Liver (tissue), 3 donors: Measurements from ENCODE around the gene SLC17A7.

Experiments
- EGR1 ChIP-seq, 2 donors: IDR thresholded peaks; 2 replicates each; pipeline ENCODE4 v1.6.1; 2016 to 2018; ENCODE audit warnings: antibody characterized with exemption in 2 of 2, low read depth in 2 of 2
- RAD21 ChIP-seq, 2 donors: IDR thresholded peaks; 2 replicates each; pipeline ENCODE4 v1.6.1; 2016; ENCODE audit warnings: antibody characterized with exemption in 2 of 2, mild to moderate bottlenecking in 2 of 2
- SP1 ChIP-seq: IDR thresholded peaks from 2 replicates; pipeline ENCODE4 v1.6.1; 2018; ENCODE audit warnings: antibody characterized with exemption, mild to moderate bottlenecking
- TAF1 ChIP-seq: conservative IDR thresholded peaks from 2 replicates; pipeline ENCODE4 v1.6.1; 2016; ENCODE audit warnings: antibody characterized with exemption, mild to moderate bottlenecking
- TF ChIP-seq, protein P1 (sequence below): fragments of 150-350 bp; IDR thresholded peaks from 2 replicates; pipeline ENCODE4 v1.5.1; 2017; ENCODE audit warnings: improper control_type of control experiment, low read depth, low read length; ENCODE audit not compliant: missing input control
- TF ChIP-seq, protein P2 (sequence below): IDR thresholded peaks from 2 replicates; pipeline ENCODE4 v1.6.1; 2016; ENCODE audit warnings: antibody characterized with exemption, mild to moderate bottlenecking
- TF ChIP-seq, protein P3 (sequence below): IDR thresholded peaks from 2 replicates; pipeline ENCODE4 v1.6.1; 2016; ENCODE audit warnings: antibody characterized with exemption
- TF ChIP-seq, protein P4 (sequence below): IDR thresholded peaks from 2 replicates; pipeline ENCODE4 v1.6.1; 2016; ENCODE audit warnings: antibody characterized with exemption
- TF ChIP-seq, protein P5 (sequence below): IDR thresholded peaks from 2 replicates; pipeline ENCODE4 v1.6.1; 2016; ENCODE audit warnings: antibody characterized with exemption
- donor health status: healthy.
- donor health status: healthy.

DNA sequence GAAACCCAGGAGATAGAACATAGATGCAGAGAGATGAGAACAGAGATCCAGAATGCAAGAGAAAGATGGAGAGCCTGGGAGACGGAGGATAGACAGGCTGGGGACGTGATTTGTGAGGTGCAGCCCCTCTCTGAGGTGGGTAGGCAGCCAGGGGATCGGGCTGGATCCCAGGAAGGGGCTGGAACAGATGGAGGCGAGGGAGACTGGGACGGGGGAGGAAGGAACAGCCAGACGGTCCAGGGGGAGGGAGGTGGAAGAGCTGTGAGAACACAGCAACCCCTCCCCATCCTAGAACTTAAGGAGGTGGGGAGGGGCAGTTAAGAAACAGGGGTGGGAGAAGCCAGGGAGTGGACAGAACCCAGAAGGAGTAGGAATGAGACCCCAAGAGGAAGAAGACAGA lies 3.1 kb downstream of the SLC17A7 start:
- TF ChIP-seq, protein P1, sequence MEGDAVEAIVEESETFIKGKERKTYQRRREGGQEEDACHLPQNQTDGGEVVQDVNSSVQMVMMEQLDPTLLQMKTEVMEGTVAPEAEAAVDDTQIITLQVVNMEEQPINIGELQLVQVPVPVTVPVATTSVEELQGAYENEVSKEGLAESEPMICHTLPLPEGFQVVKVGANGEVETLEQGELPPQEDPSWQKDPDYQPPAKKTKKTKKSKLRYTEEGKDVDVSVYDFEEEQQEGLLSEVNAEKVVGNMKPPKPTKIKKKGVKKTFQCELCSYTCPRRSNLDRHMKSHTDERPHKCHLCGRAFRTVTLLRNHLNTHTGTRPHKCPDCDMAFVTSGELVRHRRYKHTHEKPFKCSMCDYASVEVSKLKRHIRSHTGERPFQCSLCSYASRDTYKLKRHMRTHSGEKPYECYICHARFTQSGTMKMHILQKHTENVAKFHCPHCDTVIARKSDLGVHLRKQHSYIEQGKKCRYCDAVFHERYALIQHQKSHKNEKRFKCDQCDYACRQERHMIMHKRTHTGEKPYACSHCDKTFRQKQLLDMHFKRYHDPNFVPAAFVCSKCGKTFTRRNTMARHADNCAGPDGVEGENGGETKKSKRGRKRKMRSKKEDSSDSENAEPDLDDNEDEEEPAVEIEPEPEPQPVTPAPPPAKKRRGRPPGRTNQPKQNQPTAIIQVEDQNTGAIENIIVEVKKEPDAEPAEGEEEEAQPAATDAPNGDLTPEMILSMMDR = no peak
- TF ChIP-seq, protein P2, sequence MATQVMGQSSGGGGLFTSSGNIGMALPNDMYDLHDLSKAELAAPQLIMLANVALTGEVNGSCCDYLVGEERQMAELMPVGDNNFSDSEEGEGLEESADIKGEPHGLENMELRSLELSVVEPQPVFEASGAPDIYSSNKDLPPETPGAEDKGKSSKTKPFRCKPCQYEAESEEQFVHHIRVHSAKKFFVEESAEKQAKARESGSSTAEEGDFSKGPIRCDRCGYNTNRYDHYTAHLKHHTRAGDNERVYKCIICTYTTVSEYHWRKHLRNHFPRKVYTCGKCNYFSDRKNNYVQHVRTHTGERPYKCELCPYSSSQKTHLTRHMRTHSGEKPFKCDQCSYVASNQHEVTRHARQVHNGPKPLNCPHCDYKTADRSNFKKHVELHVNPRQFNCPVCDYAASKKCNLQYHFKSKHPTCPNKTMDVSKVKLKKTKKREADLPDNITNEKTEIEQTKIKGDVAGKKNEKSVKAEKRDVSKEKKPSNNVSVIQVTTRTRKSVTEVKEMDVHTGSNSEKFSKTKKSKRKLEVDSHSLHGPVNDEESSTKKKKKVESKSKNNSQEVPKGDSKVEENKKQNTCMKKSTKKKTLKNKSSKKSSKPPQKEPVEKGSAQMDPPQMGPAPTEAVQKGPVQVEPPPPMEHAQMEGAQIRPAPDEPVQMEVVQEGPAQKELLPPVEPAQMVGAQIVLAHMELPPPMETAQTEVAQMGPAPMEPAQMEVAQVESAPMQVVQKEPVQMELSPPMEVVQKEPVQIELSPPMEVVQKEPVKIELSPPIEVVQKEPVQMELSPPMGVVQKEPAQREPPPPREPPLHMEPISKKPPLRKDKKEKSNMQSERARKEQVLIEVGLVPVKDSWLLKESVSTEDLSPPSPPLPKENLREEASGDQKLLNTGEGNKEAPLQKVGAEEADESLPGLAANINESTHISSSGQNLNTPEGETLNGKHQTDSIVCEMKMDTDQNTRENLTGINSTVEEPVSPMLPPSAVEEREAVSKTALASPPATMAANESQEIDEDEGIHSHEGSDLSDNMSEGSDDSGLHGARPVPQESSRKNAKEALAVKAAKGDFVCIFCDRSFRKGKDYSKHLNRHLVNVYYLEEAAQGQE = no peak
- TF ChIP-seq, protein P3, sequence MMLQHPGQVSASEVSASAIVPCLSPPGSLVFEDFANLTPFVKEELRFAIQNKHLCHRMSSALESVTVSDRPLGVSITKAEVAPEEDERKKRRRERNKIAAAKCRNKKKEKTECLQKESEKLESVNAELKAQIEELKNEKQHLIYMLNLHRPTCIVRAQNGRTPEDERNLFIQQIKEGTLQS = no peak
- TF ChIP-seq, protein P4, sequence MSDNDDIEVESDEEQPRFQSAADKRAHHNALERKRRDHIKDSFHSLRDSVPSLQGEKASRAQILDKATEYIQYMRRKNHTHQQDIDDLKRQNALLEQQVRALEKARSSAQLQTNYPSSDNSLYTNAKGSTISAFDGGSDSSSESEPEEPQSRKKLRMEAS = no peak
- TF ChIP-seq RAD21 (IDR thresholded peaks at IDR 0.05) (no peak), EGR1 (IDR thresholded peaks at IDR 0.05; ENCODE audit: low read depth in 2 of 2) (no peak), TAF1 (no peak), SP1 (no peak)
- TF ChIP-seq, protein P5, sequence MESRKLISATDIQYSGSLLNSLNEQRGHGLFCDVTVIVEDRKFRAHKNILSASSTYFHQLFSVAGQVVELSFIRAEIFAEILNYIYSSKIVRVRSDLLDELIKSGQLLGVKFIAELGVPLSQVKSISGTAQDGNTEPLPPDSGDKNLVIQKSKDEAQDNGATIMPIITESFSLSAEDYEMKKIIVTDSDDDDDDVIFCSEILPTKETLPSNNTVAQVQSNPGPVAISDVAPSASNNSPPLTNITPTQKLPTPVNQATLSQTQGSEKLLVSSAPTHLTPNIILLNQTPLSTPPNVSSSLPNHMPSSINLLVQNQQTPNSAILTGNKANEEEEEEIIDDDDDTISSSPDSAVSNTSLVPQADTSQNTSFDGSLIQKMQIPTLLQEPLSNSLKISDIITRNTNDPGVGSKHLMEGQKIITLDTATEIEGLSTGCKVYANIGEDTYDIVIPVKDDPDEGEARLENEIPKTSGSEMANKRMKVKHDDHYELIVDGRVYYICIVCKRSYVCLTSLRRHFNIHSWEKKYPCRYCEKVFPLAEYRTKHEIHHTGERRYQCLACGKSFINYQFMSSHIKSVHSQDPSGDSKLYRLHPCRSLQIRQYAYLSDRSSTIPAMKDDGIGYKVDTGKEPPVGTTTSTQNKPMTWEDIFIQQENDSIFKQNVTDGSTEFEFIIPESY = no peak
